ENCODE data around the gene ACVRL1. TPM values are rescaled to one million over a fixed set of nuclear protein-coding genes. Genes with fewer than 3 reads are reported as not detected.

ACVRL1 gene
- total RNA-seq, 1 experiment from 2014 or later = not detected

GRCh38 chr12:51923506-51924365 is 16.4 kb downstream of the ACVRL1 start:
- peak overlapping the region; percentile 13 for H3K4me2 ChIP-seq (ENCODE audit: insufficient read depth, insufficient read length, low read length)
- peak; percentile 96 for TF ChIP-seq CTCF (conservative IDR thresholded peaks at IDR 0.05)
- H3K79me1 ChIP-seq (ENCODE audit: insufficient read depth, low read depth, low read length, poor library complexity, severe bottlenecking) = no peaks in the 10 kb centered on the region
- H3K9me3 Mint-ChIP-seq = no peaks in the 10 kb centered on the region
- H4K20me1 ChIP-seq (ENCODE audit: control insufficient read depth, insufficient read depth, insufficient read length) = no peaks in the 10 kb centered on the region
- H2BK15ac ChIP-seq (ENCODE audit: low read depth, low read length) = no peak overlapping the region
- H3K23me2 ChIP-seq (ENCODE audit: insufficient read length, low read depth, low read length, poor library complexity, severe bottlenecking) = no peaks in the 10 kb centered on the region
- peaks cover 33% of the 10 kb centered on the region for H3K27me3 Mint-ChIP-seq (ENCODE audit: low read depth)
- peak; percentile 83 for DNase-seq
- no peak overlapping the region for H3K27ac ChIP-seq (ENCODE audit: insufficient read length, low read depth, low read length)
- no peak overlapping the region for H2BK12ac ChIP-seq (ENCODE audit: insufficient read length, low read depth, low read length)
- no peaks in the 10 kb centered on the region for H3K36me3 Mint-ChIP-seq (ENCODE audit: insufficient read depth in 1 of 3, low read depth in 3 of 3)
- no peak overlapping the region for H3K9ac ChIP-seq (ENCODE audit: extremely low read depth, insufficient read length, low read length)
- no peaks in the 10 kb centered on the region for H3K79me2 ChIP-seq (ENCODE audit: insufficient read depth, low read length)
- H3K4ac ChIP-seq (ENCODE audit: low read depth, low read length) = no peak overlapping the region
- no peak overlapping the region; the same call in 1 of the 2 replicates for H3K14ac ChIP-seq (ENCODE audit: insufficient read depth, low read length)
- no peaks in the 10 kb centered on the region for H3K9me3 ChIP-seq (ENCODE audit: control insufficient read depth, low read depth, low read length)
- no peak overlapping the region for H3K56ac ChIP-seq (ENCODE audit: insufficient read length, low read depth, low read length)
- H2BK20ac ChIP-seq (ENCODE audit: low read depth, low read length, poor library complexity, severe bottlenecking) = no peak overlapping the region
- H2AK5ac ChIP-seq (ENCODE audit: insufficient read length, low read length) = no peak overlapping the region
- no peak overlapping the region for H4K91ac ChIP-seq (ENCODE audit: insufficient read length, low read depth, low read length)
- H3K4me1 Mint-ChIP-seq = peaks cover 19 to 35% of the 10 kb centered on the region in 2 experiments
- no peak overlapping the region for H2BK120ac ChIP-seq (ENCODE audit: low read depth, low read length, poor library complexity, severe bottlenecking)
- no peaks in the 10 kb centered on the region for H3K27me3 ChIP-seq (ENCODE audit: insufficient read depth, low read length)
- H3K4me1 ChIP-seq (ENCODE audit: insufficient read depth, low read length) = no peaks in the 10 kb centered on the region; the same call in 1 of the 2 replicates
- WGBS (ENCODE audit: extremely low coverage, insufficient read length, low lambda C conversion rate) = no CpG with 5 or more reads among the region's 31 CpGs
- no peak overlapping the region for H3K18ac ChIP-seq (ENCODE audit: insufficient read length, low read depth, low read length)
- peak overlapping the region in 1 of 2 experiments; percentile 52; a peak in 1 of 5 replicates for H3K4me3 Mint-ChIP-seq
- H4K8ac ChIP-seq (replicated peaks; ENCODE audit: insufficient read length, low read depth, low read length) = no peak overlapping the region
- no peak overlapping the region for H2BK5ac ChIP-seq (ENCODE audit: insufficient read length, low read length)
- no peak overlapping the region for H3T11ph ChIP-seq (ENCODE audit: low read length)
- H4K5ac ChIP-seq (ENCODE audit: insufficient read length, low read depth, low read length) = no peak overlapping the region
- H3K23ac ChIP-seq (ENCODE audit: insufficient read length, low read depth, low read length) = no peak overlapping the region
- H3K27ac Mint-ChIP-seq = no peak overlapping the region; a peak in 1 of 7 replicates
- H2AFZ ChIP-seq (ENCODE audit: low read length) = no peak overlapping the region
